Activated CD4-positive, alpha-beta T cell treated with anti-CD3 and anti-CD28 coated beads for 1 hour (primary cell): ENCODE data around the gene KLK14.

Source experiments
- DNase-seq: peaks from one replicate; pipeline ENCODE4 v3.0.0-alpha.2; 2020

Gene KLK14

DNA sequence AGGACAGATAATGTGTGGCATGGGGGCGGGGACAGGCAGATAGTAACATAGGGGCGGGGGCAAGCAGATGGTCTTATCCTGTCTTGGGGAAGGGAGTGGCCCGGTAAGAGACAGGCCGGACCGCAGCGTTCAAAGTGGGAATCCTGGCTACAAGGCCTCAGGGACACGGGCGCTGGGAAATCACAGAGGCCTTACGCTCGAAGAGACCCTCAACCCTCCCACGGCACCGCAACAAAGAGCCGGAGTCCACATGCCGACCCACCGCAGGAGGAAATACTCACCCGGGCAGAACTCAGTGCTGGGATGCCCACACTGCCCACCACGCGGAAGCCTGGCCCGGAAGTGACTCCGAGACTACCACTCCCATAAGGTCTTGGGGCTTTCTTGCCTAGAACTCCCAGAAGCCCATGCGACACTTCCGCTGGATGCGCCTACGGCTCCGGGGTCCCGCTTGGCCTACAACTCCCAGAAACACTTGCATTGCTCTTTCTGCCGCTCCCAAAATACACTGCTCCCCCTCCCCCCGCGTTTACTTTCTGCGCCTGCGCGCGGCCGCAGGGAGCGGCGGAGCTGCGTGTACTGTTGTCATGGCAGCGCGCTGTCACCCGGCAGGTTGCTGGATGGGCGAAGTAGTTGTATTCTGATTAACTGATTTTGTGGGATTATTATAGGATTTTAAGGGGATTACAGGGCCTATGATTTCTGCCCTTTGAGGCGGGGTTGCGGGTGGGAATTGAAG, 25.5 kb upstream of the KLK14 start, which contains the start of gene CTU1:
CTU1 (minus strand) TSS at position 344 of the 739 bp plus-strand sequence. CDS start 3,840 bp downstream, outside the sequence.
- DNase-seq: peak; percentile 98

DNA sequence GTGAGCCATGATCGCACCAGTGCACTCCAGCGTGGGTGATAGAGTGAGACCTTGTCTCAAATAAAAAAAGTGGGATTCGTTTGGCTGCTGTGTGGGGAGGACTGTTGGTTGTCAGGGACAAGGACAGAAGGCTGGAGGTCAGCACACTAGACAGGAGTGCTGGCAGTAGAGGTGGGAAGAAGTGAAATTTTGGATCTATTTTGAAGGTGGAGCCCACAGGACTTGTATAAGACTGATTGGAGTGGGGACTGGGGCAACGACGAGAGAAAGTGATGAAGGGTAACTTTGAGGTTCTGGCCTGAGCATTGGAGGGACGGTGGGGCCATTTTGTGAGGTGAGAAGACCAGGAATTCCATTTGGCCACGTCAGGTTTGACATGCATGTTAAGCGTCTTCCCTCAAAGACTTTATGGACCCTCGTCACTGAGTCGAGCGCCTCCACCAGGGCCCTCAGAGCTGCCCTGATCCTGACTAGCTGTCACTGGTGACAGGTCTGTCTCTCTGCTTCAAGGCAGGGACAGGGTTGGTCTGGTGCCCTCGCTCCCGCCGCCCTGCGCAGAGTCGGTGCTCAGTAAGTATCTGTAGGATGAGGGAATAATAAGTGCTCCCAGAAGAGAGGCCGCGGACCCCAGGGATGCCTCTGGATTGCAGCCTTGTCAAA, 24.8 kb upstream of the KLK14 start:
- DNase-seq: no peak

DNA sequence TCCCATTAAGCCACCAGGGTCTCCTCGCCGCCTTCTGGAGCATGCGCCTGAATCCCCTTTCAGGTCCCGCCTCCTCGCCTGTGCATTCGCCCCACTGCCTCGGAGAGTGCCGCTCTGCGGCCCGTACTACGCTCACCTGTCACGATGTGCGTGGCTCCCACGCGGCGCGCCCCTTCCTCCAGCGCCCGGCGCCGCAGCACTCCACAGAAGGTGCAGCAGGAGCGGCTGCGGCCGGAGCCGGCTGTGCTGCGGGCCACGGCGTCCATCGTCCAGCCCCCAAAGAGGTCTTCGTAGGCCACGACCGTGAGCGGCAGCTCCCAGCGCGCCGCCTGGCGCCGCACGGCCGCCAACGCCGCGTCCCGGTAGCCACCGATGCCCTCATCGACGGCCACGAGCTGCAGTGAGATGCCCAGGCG, 21.2 kb upstream of the KLK14 start:
- no peak for DNase-seq

- no peak for DNase-seq
Measured at GRCh38 chr19:51102991-51103390, 20.3 kb upstream of the KLK14 start.

DNA sequence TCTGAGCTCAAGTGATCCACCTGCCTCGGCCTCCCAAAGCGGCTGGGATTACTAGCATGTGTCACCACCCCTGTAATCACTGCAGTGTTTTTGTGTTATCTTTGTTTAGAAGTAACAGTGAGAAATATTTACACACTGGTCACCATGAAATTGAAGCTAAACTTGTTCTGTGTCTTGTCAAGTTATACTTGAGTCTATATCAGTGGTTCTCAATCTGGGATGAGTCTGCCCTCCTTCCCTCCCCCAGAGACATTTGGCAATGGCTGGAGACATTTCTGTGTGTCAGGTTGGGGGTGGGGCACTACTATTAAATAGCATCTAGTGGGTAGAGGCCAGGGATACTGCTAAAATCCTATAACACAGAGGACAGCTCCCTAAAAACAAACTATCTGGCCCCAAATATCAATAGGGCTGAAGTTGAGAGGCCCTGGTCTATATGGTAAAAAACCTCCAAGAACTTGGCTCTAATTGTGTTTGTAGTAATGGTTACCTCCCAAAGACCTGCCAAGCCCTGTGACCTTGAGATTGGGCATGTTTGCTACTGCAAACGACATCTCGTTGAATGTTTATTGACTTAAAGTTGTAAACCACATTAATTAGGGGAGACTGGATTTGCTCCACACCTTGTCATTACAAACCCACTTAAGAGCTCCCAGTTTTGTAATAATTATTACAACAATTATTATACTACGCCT, 18.6 kb upstream of the KLK14 start:
- DNase-seq: no peak

DNA sequence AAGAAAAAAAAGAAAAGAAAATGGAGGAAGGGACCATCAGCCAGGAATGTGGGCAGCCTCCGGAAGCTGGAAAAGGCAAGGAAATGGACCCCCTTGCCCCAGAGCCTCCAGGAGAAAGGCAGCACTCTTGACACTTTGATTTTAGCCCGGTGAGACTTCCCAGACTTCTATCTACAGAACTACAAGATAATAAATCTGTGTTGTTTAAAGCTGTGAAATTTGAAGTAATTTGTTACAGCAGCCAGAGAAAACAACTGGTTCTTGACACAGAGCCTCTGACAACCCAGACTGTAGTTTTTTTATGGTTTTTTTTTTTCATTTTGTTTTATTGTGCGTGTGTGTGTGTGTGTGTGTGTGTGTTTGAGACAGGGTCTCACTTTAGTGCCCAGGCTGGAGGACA, 17.9 kb upstream of the KLK14 start:
- DNase-seq: no peak

- no peak for DNase-seq
Measured at GRCh38 chr19:51099047-51099382, 16.3 kb upstream of the KLK14 start.

DNA sequence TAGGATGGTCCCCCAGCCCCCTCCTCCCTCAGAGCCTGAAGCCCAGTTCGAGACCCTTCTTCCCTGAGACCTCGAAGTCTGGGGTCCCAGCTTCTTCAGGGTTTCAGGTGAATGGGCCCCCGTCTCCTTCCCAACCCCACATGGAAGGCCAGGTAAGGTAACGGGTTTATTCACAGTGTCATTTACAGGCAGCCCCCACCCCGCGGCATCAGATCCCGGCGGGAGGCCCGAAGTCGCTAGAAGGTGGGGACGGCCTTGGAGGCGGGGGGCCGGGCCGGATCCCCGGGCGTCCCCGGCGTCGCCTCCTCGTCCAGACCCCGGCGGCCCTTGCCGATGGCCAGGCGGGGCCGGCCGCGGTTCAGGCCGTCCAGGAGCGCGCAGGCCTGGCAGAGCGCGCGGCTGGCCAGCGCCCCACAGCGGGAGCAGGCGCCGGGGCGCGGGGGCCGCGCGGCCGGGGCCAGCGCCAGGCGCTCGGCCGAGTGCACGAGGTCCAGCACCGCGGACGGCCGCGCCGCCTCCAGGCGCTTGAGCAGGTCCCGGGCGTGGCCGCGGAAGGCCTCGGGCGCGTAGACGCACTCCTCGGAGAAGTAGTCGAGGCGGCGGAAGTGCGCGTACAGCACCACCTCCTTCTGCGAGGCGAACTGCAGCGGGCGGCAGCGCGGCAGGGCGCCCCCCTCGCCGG, 15.8 kb upstream of the KLK14 start:
- no peak for DNase-seq

DNA sequence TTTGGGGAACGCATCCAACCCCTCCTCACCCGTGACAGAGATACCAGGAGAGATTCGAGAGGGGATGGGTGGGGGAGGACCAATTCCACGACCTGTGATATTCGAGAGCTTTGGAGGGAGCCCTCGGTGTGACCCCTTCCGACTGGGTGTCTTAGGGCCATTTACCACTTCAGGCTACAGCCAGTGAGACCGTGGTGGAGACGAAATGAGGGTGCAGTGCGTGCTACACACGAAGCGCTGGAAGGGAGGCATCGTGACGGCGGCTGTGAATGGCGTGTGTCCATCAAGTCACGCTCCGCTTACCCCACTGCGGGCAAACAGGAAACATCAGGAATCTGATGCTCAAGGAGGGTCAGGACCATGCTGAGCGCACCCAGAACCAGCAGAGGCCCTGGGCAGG, 15.1 kb upstream of the KLK14 start:
- DNase-seq: no peak

DNA sequence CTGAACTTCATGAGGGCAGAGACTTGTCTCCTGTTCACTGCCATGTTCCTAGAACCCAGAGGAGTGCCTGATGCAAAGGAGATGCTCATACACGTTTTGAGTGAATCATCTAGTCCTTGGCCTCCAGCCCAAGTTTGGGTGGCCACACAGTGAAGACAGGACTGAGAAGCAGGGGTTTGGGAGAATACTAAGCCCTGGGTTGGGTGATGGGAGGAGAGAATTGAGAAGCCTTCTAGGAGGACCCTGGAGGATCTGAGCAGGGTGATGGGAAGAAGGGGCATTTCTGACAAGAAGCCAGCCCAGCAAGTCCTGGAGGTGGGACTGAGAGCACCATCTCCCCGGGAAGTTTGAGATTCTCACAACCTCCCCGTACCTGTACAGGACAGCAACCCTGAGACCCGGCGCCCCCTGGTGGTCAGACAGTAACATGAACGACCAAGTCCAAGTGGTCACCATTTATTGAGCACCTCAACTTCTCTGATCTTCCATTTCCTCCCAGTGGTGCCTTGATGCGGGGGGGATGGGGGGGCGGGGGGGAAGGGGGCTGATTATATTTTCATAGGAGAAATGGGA, 14.6 kb upstream of the KLK14 start:
- peak; percentile 50 for DNase-seq

GRCh38 chr19:51096473-51097165, 13.9 kb upstream of the KLK14 start:
- DNase-seq: no peak

DNA sequence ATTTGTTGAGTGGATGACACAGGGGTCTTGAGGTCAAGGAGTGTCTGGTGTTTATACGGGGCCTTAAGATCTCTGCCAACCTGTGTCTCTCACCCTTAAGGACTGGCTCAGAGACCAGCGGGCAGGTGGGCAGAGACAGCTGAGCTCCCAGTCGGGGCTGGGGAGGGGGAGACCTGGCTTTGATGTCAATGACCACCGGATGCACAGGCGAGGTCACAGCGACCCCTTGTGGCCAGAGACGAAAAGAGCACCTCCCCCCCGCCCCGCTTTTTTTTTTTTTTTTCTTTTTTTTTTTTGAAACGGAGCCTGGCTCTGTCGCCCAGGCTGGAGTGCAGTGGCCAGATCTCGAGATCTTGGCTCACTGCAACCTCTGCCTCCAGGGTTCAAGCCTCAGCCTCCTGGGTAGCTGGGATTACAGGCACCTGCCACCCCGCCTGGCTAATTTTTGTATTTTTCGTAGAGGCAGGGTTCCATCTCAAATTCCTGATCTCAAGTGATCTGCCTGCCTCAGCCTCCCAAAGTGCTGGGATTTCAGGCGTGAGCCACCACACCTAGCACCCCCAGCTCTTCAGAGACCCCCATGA, 12.1 kb upstream of the KLK14 start:
- DNase-seq: no peak

DNA sequence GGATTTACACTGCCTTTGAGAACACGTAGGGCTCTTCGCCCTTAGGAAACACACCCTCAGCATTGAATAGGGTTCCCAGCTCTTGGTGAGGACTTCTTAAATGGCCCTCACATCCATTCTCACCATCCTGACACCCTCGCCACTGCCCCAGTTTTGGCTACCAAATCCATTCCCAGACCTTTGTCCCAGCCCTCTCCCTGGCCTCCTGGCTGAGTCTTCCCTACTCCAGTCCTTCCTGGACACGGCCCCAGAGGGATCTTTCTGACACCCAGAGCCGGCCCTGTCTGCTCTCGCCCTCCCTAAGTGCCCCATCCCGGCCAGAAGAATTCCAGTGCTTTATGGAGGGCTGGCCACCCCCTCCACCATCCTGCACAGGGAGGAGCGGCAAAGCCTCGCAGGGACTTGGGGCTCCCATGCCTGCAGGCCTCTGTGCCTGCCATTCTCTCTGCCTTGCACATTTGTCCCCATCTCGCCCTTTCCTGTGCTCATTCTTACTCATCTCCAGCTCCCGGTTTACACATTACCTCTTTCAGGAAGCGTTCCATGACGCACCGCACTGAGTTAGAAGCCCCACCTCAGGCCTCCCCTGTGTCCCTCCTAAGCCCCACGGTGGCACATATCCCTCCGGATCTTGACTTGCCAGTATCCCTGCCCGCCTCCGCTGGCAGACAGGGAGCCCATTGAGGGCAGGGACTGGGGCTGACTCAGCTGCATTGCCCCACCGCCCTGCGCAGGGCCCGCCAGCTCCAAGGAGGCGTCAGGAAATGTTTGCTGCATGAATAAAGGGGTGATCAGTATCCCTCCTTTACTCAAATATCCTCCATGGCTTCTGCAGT, 11.0 kb upstream of the KLK14 start:
- no peak for DNase-seq

DNA sequence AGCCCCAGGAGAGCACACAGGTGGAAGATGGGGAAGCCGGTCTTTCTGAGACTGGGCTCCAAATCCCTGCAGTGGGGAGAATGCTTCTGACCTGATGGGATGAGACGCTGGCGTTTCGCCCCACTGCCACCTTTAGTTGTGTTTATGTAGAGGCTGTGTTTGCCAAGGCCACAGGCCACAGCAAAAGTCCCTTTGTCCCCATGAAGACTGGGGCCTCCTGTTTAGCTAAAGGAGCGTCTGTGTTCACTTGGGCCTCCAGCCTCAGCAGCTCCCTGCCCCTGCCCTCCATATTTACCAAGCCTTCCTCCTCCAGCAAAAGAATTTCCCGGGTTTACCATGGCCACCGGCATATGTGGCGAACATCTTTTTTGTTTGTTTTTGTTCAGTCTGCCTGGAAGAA, 10.4 kb upstream of the KLK14 start:
- no peak for DNase-seq

- no peak for DNase-seq
Measured at GRCh38 chr19:51091895-51092873, 9.5 kb upstream of the KLK14 start.

DNA sequence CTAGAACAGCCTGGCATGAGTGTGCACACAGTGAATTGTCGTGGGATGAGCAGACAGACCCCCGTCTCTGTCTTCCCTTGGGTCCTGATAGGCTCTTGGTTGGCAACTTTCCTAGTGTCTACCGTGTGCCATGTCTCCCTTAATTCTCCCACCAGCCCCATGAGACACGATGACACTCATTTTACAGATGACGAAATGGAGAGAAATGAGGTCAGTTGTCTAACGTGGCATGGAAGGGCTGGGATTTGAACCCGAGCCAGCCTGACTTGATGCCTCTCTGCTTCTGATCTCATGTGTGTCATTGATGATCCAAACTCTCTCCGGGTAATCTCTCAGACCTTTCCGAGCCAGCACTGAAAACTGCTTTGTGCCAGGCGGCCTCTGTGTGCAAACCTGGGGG, 8.4 kb upstream of the KLK14 start:
- DNase-seq: no peak

- no peak for DNase-seq
Measured at GRCh38 chr19:51090471-51090870, 7.8 kb upstream of the KLK14 start.

DNA sequence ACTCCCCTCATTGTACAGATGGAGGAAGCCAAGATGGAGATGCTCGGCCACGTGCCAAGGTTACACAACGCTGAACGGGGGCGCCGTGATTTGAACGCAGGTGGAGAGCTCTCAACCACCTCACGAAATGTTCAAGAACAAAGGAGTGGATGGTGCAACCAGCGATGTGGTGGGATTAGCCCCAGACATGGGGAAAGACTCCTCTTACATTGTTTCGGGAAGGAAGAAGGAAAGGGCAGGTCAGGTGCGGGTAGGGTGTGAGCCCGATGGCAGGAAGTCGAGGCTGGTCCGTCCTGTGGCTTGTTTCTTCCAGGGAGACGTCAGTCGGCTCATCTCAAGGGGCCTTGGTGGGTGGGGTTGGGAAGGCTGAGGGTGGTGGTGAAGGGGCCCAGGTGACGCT, 7.1 kb upstream of the KLK14 start:
- DNase-seq: no peak

DNA sequence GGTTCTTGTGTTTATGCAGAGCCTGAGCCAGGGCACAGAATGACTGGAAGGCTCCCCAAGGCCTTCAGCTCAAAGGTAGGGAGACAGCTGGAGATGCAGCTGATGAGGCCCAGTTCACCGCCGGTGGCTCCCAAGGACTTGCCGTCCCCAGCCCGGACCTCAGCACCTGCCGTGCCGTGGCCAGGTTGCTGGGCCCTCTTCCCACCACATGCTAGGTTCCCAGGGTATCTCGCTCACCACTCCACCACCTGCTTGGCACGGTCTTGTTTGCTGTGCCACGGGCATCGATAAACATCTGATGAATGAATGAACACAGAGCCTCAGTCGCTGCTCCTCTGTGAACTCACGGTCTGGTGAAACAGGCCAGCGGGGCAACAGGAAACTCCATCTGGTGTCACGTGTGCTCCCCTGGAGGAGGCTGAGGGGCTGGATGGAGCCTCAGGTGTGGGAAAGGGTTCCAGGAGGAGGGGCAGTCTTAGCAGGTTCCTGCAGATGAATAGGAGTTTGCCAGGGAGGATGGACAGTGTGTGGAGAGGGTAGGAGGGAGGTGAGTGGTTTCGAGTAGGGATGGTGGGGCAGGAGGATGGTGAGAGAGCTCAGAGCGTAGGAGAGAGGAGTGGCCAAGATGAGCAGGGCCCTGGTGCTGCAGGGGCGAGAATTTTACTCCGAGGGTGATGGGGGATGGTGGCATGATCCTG, 3.6 kb upstream of the KLK14 start:
- no peak for DNase-seq
